ENCODE measurements around the gene TACR2.

The TACR2 gene

DNA sequence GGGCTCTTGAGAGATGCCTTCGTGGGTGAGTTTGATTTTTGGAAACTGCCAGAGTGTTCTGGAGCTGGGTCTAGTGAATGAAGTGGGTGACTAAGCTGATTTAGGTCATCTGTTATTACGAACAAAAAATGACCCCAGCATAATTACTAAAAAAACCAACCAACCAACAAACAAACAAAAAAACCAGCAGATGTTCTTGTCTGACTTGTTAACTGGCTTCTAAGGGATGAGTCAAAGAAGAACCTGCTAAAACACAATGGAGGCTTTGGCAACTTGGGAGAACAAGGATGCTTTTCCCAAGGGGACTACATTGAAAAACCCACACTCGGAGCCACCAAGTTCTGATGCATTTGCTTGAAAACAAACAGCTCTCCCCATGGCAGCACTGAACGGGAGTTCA lies 11.5 kb downstream of the TACR2 start:
- DNase-seq (ENCODE audit: low read depth in 2 of 2, low spot score in 1 of 2) = no peak

DNA sequence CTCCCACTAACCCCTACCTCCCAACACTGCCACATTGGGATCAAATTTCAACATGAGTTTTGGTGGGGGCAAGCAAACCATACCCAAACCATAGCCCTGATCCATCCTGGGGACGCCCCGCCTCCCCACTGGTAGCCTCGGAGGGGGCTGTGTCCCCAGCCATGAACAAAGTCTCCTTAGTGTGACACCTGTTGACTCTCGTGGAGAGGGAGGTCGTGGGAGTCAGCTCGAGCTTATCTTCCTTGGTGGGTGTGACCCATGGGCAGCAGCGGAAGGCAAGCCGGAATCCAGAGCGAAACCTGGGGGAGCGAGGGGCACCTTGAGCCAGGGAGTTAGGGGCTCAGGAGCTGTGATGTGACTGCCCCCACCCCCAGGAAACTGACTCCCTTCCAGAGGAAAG lies 11.9 kb downstream of the TACR2 start:
- no peak for DNase-seq (ENCODE audit: low read depth in 2 of 2, low spot score in 1 of 2)

DNA sequence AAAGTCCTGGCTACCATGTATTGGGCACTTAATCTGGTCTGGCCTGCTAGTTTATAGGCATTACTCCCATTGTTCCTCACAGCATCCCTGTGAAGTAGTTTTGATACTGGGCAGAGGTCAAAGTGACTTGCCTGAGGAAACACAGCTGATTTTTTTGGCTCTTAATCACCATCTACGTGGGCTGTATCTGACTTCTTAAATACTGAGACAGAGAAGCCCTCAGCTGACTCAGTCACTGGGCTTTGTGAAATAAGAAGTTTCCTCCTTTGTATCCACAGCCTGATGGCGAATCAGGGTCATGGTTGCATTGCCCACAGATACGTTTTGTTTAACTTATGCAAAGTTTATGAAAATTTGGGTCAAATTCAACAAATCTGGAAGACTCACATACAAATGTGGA lies 13.2 kb downstream of the TACR2 start:
- no peak for DNase-seq (ENCODE audit: low read depth in 2 of 2, low spot score in 1 of 2)

DNA sequence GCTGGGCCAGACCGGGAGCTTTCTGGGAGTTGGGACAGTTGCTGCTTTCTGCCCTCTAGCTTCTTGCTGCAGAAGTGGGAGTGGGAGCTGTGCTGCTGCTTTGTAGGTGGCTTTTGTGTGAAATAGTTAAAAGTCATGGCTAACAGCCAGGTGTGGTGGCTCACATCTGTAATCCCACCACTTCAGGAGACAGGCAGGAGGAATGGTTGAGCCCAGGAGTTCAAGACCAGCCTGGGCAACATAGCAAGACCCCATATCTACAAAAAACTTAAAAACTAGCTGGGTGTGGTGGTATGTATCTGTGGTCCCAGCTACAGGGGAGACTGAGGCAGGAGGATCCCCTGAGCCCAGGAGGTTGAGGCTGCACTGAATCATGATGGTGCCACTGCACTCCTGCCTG lies 13.7 kb downstream of the TACR2 start:
- DNase-seq (ENCODE audit: low read depth in 2 of 2, low spot score in 1 of 2) = no peak

DNA sequence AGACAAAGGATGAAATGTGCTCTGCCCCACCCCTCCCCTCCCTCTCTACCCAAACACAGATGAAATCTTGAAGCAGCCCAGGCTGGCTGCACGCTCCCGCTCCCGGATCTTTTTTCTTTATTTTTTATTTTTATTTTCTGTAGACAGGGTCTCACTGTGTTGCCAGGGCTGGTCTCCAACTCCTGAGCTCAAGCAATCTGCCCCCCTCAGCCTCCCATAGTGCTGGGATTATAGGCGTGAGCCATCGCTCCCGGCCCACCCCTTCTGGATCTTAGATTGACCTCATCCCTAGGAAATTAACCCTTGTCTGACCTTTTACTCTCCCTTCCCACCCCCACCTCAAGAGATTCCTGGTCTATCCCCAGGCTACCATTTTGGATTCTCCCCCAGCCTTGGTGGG lies 14.3 kb downstream of the TACR2 start:
- DNase-seq (ENCODE audit: low read depth in 2 of 2, low spot score in 1 of 2) = no peak

DNA sequence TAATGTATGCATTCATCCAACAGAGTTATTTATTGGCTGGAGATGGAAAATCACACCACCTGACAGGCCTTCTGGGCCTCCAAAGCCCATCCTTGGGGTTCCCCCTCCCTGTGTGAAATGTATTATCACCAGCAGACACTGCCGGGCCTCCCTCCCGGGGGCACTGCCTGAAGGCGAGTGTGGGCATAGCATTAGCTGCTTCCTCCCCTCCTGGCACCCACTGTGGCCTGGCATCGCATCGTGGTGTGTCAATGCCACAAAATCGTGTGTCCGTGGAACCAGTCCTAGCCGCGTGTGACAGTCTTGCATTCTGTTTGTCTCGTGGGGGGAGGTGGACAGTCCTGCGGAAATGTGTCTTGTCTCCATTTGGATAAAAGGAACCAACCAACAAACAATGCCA lies 15.3 kb downstream of the TACR2 start:
- DNase-seq (ENCODE audit: low read depth in 2 of 2, low spot score in 1 of 2) = no peak

DNA sequence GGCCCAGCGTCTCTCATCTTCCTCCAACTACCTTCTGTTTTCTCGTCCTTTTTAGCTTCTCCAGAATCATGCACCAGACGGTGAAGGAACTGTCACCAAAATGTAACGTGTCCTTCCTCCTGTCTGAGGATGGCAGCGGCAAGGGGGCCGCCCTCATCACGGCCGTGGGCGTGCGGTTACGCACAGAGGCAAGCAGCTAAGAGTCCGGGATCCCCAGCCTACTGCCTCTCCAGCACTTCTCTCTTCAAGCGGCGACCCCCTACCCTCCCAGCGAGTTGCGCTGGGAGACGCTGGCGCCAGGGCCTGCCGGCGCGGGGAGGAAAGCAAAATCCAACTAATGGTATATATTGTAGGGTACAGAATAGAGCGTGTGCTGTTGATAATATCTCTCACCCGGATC lies 15.8 kb downstream of the TACR2 start:
- DNase-seq (ENCODE audit: low read depth in 2 of 2, low spot score in 1 of 2) = no peak

DNA sequence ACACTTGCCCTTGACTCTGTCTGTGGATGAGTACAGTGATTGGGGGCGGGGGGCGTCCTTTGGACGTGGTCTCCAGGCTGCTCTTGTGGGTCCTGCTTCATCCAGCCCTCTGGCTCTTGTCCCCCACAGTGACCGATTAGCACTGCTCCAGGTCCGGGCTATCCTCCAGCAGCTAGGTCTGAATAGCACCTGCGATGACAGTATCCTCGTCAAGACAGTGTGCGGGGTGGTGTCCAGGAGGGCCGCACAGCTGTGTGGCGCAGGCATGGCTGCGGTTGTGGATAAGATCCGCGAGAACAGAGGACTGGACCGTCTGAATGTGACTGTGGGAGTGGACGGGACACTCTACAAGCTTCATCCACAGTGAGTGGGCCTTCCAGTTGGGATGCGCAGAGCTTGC lies 18.3 kb downstream of the TACR2 start:
- no peak for DNase-seq (ENCODE audit: low read depth in 2 of 2, low spot score in 1 of 2)

DNA sequence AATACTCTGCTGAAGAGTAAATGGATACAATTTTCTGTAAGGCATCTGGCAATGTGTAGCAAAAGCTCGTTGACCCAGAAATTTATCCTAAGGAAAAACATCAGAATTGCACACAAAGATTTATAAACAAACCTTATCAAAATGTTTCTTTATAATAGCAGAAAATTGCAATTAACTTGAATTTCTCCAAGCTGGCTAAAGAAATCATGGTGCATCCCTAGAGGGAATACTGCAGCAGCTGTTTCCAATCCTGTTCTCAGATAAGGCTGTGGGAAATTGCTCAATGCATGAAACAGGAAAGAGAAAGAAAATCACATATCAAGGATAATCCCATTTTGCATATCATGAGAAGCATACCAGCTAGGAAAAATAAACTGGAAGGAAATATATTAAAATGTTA lies 18.7 kb downstream of the TACR2 start:
- no peak for DNase-seq (ENCODE audit: low read depth in 2 of 2, low spot score in 1 of 2)

DNA sequence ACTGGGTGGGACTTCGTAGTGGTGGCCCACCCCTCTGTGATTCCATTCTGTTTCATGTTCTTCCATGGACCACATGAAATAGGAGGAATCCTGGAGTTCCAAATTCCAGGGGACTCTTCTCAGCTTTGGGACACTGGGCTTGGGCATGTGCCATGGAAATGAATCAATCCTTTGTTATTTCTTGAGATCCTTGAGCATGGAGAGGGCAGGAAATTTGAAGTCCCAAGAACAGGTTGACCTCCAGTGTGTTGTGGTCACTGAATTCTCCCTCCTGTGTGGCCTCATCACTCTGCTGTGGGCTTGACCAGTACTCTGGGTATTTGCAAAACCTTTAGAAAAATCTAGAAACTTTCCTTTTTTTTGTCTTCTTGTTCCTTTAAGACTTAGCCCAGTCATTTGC lies 22.7 kb downstream of the TACR2 start:
- no peak for DNase-seq (ENCODE audit: low read depth in 2 of 2, low spot score in 1 of 2)

DNA sequence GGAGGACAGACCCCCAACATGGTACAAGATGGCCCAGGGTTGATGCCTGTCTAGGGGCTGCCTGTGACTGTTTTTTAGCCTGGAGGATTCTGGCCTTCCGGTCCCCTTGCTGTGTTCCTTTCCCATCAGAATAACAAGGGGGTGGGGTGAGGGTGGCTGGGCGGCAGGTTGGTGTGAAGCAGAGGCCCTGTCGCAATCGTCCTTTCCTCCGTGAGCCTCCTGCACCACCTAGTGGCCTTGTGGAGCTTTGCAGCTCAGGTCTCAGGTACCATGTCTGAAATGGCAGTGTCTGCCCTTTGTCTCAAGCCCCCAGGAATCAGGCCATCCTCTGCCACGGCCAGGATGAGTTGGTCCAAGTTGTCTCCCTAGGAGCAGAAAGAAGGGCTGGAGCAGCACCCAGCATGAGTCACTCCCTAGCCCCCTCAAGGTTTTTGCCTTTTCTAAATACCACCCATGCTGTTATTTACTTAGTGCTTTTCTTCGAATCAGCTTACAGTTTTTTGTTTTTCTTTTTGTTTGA lies 24.2 kb downstream of the TACR2 start:
- DNase-seq (ENCODE audit: low read depth in 2 of 2, low spot score in 1 of 2) = peak; percentile 62 to 69

DNA sequence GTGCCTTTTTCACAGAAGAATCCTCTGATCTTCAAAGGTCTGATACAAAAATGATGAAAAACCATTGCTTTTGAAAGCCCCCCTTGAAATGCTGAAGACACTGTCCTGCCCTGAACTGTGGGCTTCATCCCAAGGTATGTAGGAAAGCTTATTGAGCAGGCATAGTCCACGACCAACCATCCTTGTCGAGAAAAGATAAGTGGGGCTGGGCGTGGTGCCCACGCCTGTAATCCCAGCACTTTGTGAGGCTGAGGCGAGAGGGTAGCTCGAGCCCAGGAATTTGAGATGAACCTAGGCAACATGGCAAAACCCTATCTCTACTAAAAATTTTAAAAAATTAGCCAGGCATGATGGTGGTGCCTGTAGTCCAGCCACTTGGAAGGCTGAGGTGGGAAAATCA lies 25.6 kb downstream of the TACR2 start:
- no peak for DNase-seq (ENCODE audit: low read depth in 2 of 2, low spot score in 1 of 2)

DNA sequence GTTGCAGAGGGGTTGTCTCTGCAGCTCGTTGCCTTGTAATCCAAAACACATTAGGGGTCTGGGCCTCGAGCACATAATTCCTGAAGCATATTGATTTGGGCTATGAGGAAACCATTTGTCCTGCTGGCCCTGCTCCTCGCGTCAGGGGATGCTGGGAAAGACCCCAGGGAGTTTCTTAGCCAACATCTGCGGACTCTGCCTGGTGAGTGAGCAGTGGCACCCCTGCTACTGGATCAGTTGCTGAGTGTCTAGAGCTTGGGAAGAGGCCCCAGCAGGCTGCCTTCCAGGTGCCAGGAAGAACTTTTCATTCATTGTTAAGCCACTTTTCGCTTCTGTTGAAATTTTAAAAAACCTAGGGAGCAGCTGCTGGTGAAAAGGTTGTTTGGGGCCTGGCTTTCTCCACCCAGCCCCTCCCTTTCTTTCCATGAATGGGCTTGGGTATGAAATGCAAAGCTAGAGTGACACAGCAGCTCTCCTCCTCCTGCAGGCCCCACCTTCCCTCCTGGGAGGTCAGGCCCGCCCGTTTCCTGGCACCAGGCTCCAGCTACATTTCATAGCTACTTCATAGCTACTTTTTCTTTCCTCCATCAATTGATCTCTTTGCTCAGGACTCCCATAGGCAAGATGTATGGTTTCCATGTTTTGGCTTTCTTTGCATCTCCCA lies 26.8 kb downstream of the TACR2 start:
- DNase-seq (ENCODE audit: low read depth in 2 of 2, low spot score in 1 of 2) = no peak

DNA sequence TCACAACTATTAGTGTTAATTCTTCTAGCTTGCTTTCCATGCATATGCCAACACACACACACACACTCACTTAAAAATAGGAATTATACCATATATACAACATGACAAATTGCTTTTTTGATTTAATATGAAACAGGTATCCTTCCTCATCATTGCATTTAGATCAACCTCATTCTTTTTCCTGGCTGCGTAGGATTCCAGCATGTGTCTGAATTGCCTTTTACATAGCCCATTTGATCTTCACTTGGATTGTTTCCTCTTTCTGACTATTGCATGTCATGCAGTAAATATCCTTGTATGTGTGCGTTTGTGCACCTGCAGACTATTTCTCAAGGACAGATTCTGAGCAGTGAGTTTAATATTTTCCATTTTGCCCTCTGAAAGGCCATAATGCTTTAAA lies 28.2 kb downstream of the TACR2 start:
- no peak for DNase-seq (ENCODE audit: low read depth in 2 of 2, low spot score in 1 of 2)

DNA sequence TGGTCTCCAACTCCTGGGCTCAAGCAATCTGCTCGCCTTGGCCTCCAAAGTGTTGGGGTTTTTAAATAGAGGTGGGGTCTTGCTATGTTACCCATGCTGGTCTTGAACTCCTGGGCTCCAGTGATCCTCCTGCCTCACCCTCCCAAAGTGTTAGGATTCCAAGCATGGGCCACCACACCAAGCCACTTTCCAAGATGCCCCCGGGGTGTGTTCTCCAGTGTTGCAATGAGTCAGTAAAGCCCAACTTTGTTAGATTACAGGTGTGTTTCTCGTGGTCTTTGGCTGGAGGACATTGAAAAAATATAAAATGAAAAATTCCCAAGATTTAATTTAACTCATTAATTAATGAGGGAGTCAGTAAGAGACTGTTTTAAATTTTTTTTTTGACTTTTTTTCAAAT lies 29.2 kb downstream of the TACR2 start:
- no peak for DNase-seq (ENCODE audit: low read depth in 2 of 2, low spot score in 1 of 2)

DNA sequence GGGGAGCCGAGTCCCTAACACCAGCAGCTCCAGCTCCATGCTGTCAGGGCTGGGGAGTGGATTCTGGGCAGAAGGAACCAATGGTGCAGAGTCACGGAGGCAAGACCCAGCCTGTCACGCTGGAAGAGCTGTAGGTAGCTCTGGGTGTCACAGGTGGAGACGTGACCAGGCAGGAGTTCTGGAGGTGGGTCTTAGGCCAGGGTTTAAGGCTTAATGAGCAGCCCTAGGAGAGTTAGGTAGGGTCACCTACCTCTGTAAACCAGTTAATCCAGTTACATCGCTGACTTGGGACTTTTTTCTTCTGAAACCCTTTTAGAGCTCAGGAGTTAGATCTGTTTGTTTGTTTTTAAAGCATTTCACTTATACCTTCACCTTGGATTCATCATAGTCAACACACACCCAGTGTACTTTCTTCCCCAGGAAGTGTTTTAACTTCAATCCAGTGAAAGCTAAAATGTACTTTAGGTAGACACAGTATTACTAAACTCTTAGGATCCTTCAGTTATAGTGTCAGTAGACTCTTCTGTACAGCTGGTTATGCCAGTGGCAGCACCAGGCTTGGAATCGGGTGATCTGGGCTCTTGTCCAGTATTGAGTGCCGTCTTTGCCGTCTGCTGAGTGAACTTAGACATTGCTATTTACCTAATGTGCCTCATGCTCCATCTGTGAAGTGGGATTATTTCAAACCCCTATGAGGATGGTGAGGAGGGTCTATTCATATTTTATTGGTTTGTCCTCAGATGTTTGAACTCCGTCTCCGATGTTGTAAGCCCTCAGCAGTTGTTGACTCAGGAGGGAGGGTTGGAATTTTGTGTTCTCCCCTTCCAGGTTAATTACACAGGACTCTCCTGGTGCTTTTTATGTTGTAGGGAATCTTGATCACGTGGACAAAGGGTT lies 31.0 kb downstream of the TACR2 start:
- no peak for DNase-seq (ENCODE audit: low read depth in 2 of 2, low spot score in 1 of 2)

DNA sequence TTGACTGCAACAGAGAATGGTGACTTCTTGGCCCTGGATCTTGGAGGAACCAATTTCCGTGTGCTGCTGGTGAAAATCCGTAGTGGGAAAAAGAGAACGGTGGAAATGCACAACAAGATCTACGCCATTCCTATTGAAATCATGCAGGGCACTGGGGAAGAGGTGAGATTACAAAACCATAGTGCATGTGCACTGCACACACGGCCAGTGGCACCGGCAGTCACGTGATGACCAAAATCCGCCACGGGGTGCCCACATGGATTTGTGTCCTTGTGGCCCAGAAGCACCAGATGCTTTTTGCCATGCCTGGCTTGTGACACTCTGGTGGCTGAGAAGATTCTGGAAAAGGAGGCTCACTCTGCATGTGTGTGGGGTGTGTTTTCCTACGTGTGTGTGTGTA lies 32.4 kb downstream of the TACR2 start:
- DNase-seq (ENCODE audit: low read depth in 2 of 2, low spot score in 1 of 2) = no peak

DNA sequence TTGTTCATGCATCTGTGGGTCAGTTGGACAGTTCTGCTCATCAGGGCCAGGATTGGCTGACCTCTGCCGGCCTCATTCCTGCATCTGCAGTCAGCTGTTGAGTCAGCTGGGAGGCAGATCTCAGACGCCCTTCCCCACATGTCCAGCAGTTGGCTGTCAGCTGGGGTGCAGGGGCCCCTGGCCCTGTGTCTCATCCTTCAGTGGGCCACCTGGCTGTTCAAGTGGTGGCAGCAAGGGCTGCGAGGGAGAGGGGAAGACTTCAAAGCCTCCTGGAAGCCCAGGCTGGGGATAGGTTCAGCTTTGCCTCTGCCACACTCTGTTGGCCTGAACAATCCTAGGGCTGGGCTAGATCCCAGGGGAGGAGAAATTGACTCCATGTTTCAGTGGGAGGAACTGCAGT lies 33.2 kb downstream of the TACR2 start:
- no peak for DNase-seq (ENCODE audit: low read depth in 2 of 2, low spot score in 1 of 2)

DNA sequence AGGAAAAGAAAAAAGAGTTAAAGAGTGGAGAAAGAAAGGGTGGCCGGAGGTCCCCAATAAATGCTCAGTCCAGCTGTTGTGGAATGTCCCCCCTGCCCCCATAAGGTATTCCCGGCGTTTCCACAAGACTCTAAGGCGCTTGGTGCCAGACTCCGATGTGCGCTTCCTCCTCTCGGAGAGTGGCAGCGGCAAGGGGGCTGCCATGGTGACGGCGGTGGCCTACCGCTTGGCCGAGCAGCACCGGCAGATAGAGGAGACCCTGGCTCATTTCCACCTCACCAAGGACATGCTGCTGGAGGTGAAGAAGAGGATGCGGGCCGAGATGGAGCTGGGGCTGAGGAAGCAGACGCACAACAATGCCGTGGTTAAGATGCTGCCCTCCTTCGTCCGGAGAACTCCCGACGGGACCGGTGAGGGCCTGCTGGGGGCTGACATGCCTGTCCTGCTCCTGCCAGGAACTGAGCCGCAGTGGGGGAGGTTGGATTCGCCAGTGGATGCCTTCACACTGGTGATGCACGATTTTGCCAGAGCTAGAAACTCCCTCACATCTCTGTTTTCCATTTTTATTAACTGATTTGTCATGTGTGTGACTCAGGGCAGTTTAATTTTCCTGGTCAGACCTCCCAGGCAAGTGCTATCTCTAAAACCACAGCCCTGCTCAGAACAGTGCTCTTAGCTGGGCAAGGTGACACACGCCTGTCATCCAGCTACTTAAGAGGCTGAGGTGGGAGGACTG lies 34.2 kb downstream of the TACR2 start:
- DNase-seq (ENCODE audit: low read depth in 2 of 2, low spot score in 1 of 2) = no peak

DNA sequence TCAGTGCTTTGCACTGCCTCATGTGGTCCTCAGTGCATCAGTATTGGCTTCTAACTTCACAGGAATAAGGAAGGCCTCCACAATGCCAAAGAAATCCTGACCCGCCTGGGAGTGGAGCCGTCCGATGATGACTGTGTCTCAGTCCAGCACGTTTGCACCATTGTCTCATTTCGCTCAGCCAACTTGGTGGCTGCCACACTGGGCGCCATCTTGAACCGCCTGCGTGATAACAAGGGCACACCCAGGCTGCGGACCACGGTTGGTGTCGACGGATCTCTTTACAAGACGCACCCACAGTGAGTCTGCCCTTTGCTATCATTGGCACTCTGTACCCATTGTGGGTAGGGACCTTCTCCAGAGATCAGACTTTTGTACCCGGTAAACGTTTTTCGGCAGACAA lies 36.9 kb downstream of the TACR2 start:
- no peak for DNase-seq (ENCODE audit: low read depth in 2 of 2, low spot score in 1 of 2)

DNA sequence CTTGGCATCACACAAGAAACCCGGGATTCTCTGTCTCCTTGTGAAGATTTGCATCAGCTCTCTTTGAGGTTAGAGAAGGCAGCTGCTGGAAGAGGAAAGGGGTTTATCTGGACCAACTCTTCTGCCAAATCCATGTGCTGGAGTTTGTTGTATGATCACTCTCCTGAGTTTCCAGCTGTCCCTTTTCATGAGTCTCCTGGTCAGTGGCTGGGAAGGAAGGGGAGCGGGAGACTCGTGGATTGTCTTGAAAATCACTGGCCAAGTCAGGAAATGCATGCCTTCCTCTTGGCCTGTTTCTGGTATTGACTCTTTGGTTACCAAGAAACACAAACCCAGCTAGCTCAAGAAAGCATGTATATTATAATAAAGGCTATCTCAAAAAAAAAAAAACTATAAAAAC lies 38.8 kb downstream of the TACR2 start:
- no peak for DNase-seq (ENCODE audit: low read depth in 2 of 2, low spot score in 1 of 2)

DNA sequence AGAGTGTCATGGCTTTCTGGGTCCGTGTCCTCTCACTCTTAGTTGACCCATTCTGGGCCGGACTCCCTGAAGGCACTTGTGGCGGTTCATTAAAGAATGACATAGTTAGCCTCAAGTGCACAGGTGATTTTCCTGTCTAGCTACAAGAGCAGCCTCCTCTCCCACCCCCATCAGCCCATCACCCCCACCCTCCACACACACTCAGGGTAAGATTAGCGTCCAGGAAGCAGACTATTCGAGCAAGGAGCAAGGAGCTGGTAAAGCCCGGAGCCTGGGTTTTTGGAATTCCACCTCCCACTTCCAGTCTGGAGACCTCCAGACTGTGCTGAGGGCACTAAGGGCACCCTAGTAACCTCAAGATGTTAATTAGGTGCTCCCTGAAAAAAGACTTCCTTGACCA lies 39.5 kb downstream of the TACR2 start:
- DNase-seq (ENCODE audit: low read depth in 2 of 2, low spot score in 1 of 2) = no peak
